Fibroblast of mammary gland (primary cell): Measurements from ENCODE around the gene EPB41L4B.

Experiments used
- DNase-seq: peaks from one replicate; pipeline ENCODE4 v3.0.0-alpha.2; 2010; ENCODE audit warnings: low read depth
- H3K4me3 ChIP-seq: 2 replicates; pipeline ENCODE4 v1.5.1; 2011; ENCODE audit warnings: low read depth, mild to moderate bottlenecking, low read length, moderate library complexity; ENCODE audit not compliant: control insufficient read depth
- TF ChIP-seq, protein P1 (sequence below): conservative IDR thresholded peaks from 2 replicates; pipeline ENCODE4 v1.5.1; 2011; ENCODE audit warnings: low read depth, low read length, inconsistent platforms; ENCODE audit not compliant: control insufficient read depth, insufficient read depth

Gene EPB41L4B

DNA sequence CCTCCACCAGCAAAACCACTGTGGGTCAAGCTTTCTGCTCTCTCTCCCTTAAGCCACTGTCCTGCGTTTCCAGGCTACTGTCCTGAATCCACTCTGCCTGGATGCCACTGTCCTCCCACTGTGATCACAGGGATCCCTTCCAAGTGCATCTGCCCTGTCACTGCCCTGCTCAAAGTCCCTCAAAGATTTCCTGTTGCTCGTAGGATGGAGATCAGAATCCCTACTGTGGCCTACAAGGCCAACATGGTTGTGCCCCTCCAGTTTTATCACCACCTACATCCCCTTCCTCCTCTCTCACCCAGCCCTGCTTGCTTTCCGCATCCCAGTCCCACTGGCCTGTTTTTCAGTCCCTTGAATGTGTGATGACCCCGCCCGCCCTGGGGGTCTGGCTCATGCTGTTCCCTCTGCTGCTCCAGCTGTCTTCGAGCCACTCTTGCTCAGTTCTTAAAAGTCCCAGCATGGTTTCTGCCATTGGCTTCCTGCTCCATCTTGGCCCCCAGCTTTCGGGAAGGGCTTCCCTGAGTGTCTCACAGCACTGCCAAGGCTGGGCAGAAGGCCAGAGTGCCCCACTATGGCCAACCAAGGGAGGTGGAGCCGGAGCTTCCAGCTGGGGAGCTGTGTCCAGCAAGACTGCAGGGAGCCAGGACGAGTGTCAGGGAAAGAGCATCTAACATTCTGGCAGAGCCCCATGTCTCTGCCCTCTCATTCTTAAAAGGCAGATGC lies 140.9 kb downstream of the EPB41L4B start:
- TF ChIP-seq, protein P1, sequence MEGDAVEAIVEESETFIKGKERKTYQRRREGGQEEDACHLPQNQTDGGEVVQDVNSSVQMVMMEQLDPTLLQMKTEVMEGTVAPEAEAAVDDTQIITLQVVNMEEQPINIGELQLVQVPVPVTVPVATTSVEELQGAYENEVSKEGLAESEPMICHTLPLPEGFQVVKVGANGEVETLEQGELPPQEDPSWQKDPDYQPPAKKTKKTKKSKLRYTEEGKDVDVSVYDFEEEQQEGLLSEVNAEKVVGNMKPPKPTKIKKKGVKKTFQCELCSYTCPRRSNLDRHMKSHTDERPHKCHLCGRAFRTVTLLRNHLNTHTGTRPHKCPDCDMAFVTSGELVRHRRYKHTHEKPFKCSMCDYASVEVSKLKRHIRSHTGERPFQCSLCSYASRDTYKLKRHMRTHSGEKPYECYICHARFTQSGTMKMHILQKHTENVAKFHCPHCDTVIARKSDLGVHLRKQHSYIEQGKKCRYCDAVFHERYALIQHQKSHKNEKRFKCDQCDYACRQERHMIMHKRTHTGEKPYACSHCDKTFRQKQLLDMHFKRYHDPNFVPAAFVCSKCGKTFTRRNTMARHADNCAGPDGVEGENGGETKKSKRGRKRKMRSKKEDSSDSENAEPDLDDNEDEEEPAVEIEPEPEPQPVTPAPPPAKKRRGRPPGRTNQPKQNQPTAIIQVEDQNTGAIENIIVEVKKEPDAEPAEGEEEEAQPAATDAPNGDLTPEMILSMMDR = no peak
- DNase-seq = no peak

DNA sequence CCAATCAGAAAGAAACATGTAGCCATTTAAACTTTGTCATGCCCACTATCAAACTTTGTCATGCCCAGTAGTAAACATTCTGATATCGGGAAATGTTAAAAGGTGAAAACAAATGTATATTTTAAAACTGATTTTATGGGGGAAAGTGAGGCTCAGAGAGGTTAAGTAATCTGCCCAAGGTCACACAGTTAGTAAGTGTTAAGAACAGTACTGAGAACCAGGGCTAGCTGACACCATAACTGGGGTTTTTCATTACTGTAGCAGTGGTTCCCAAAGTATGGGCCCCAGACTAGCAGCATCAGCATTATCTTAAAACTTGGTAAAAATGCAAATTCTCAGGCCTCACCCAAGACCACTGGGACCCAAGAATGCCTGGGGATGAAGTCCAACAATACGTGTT lies 143.9 kb downstream of the EPB41L4B start:
- TF ChIP-seq, protein P1 = no peak
- DNase-seq = no peak
- H3K4me3 ChIP-seq = no peak overlapping the region

More for the DNA sequence above, 140.9 kb downstream of the EPB41L4B start:
- H3K4me3 ChIP-seq = no peak overlapping the region

DNA sequence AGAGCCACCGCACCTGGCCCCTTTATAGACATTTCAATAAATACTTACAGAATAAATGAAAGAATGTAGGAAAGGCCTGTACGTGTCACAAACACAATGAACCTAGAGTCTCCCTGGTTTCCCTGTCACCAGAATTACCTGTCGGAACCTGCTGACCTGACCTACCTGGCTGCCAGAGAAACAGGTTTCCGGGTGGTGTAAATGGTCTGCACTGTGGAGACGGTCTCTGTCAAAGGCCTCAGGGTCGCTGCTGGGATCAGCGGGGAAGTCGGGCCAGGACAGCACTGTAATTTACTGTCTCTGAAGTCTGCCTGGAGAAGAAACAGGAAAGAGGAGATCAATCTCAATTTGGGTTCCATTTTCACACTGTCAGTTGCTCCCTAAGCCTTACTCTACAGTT lies 144.5 kb downstream of the EPB41L4B start:
- H3K4me3 ChIP-seq = no peak overlapping the region
- TF ChIP-seq, protein P1 = no peak
- no peak for DNase-seq

DNA sequence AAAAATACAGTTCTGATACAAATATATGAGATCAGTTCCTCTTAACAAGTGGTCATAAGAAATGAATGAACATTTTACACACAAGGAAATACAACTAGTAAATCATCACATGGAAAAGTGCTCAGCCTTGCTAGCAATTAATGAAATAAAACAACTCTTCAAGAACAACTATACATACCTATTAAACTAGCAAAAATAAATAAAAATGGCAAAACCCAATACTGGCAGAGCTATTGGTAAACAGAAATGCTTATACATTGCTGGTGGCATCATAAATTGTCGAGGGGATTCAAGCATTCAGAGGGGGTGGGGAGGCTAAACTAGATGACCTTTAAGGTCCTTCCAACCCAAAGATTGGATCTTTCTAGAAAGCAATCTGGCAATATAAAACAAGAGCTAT lies 147.9 kb downstream of the EPB41L4B start:
- no peak overlapping the region for H3K4me3 ChIP-seq
- DNase-seq = no peak
- TF ChIP-seq, protein P1 = no peak

DNA sequence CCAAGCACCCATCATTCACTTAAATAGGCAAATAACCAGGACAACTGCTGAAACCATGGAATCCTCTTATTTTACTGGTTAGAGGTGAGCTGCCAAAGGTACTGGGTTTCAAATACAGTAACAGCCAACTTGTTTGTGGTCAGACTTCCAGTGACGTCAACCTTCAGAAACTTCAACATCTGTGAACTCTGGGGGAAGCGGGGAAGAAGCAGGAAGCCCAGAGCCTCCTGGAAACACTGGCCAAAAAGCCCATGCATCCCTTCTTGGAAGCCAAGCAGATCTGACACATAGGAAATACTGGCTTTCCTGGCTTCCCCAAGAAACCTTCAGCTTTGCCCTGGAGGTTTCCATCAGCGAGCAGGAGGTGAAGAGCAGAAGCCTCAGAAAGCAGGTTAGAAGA lies 148.9 kb downstream of the EPB41L4B start:
- H3K4me3 ChIP-seq = no peak overlapping the region
- TF ChIP-seq, protein P1 = no peak
- peak; percentile 84 for DNase-seq

DNA sequence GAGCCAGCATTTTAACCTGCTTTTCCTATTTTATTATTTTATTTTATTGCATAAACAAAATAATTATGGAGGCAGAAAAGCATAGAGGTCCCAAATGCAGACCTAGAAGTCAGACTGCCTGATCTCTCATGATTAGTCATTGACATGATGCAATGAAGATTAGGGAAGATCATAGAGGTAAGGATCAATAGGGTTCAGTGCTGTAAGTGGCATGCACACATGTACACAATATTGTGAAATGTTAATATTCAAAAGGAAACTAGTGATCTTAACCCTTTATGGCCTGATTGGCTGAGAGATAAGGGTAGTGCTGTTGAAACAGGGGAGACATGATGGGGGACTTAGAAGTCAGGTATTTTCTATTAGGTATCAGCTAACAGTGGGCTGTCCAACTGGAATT lies 152.7 kb downstream of the EPB41L4B start:
- TF ChIP-seq, protein P1 = no peak
- H3K4me3 ChIP-seq = no peak overlapping the region
- DNase-seq = peak; percentile 5
